Lung (tissue), 12 donors: ENCODE data around the gene ZNF180. TPM values are rescaled to one million over a fixed set of nuclear protein-coding genes. Genes with fewer than 3 reads are reported as not detected.

Experiments
- ATAC-seq: fragments of 200-7000 bp; cut with Tn5 transposase; one replicate; pipeline ENCODE4 v1.9.1; 2020; ENCODE audit warnings: moderate number of reproducible peaks; ENCODE audit not compliant: insufficient read depth, low FRiP score
- DNase-seq, 3 donors: peaks; one replicate each; pipeline ENCODE4 v3.0.0-alpha.2; 2013 to 2017
- H3K27ac ChIP-seq, 2 donors: one replicate each; pipeline ENCODE4 v1.5.1; 2013; ENCODE audit warnings: mild to moderate bottlenecking in 2 of 2, moderate library complexity in 2 of 2, control low read depth in 1 of 2, inconsistent platforms in 1 of 2, low read depth in 1 of 2, low read length in 1 of 2
- H3K27me3 ChIP-seq, 3 donors: one replicate each; pipeline ENCODE4 v1.5.1; 2013; ENCODE audit warnings: low read length in 2 of 3; ENCODE audit not compliant: control insufficient read depth in 3 of 3, insufficient read depth in 3 of 3
- H3K36me3 ChIP-seq, 4 donors: one replicate each; pipeline ENCODE4 v1.5.1; 2013; ENCODE audit warnings: low read length in 4 of 4, mild to moderate bottlenecking in 1 of 4, moderate library complexity in 1 of 4; ENCODE audit not compliant: control insufficient read depth in 4 of 4, insufficient read depth in 4 of 4
- H3K4me1 ChIP-seq, 5 donors: one replicate each; pipeline ENCODE4 v1.5.1; 2013; ENCODE audit warnings: low read length in 5 of 5, mild to moderate bottlenecking in 2 of 5, moderate library complexity in 1 of 5; ENCODE audit not compliant: control insufficient read depth in 5 of 5, insufficient read depth in 5 of 5
- H3K4me3 ChIP-seq: one replicate; pipeline ENCODE4 v1.5.1; 2013; ENCODE audit warnings: mild to moderate bottlenecking, control low read depth, moderate library complexity
- H3K9ac ChIP-seq, 2 donors: one replicate each; pipeline ENCODE4 v1.5.1; 2013; ENCODE audit warnings: low read length in 2 of 2, control low read depth in 1 of 2; ENCODE audit not compliant: insufficient read depth in 1 of 2
- H3K9me3 ChIP-seq, 4 donors: one replicate each; pipeline ENCODE4 v1.5.1; 2013; ENCODE audit warnings: low read length in 3 of 4, mild to moderate bottlenecking in 1 of 4, moderate library complexity in 1 of 4; ENCODE audit not compliant: control insufficient read depth in 4 of 4, insufficient read depth in 3 of 4
- WGBS, 2 donors: extraction: QIAGEN DNeasy Blood & Tissue Kit; methylation state at CpG; one replicate each; pipeline ENCODE4 v1.1.7; 2013; 5-methylcytosine and 5-hydroxymethylcytosine counted together
- polyA plus RNA-seq, 2 donors: library from polyadenylated mRNA; stranded (reverse); fragments of 200-250 nt; gene quantifications; one replicate each; pipeline ENCODE4 v1.2.1, GENCODE V29; 2013
- total RNA-seq, 2 donors: library from RNA; depleted of rRNA in 1 of 2; stranded (reverse); fragments of >200 nt in 1 of 2; gene quantifications; one replicate each; pipeline ENCODE4 v1.2.1, GENCODE V29; 2014 to 2021
- TF ChIP-seq, protein P1 (sequence below): IDR thresholded peaks from 2 replicates; pipeline ENCODE4 v1.5.1; 2012; ENCODE audit warnings: mild to moderate bottlenecking; ENCODE audit errors: control extremely low read depth, extremely low read depth
- donor health status: control.
- donor health status: control.
- donor health status: Bipolar disorder and iron deficiency.
- donor health status: healthy.
- donor health status: DM: yes; HTN: yes; CAD: no.

Gene ZNF180
- total and polyA plus RNA-seq, 4 donors, result 3.0 to 12.7 (median 6.9) TPM

DNA sequence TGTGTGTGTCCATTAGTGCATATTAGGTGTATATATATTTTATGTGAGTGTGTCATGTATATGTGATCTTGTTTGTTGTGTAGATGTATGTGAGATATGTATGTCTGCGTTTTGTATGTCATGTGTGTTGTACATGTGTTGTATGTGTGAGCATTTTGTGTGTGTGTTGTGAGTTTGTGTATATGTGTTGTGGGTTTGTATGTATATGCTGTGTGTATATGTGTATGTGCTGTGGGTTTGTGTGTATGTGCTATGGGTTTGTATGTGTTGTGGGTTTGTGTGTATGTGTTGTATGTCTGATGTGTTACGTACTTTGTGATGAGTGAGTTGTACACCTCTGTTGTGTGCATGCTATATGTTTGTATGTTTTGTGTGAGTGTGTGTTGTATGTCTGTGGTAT, 21.0 kb upstream of the ZNF180 start:
- 91% methylated on average over 2 of the region's 2 CpGs for WGBS, 2 donors

DNA sequence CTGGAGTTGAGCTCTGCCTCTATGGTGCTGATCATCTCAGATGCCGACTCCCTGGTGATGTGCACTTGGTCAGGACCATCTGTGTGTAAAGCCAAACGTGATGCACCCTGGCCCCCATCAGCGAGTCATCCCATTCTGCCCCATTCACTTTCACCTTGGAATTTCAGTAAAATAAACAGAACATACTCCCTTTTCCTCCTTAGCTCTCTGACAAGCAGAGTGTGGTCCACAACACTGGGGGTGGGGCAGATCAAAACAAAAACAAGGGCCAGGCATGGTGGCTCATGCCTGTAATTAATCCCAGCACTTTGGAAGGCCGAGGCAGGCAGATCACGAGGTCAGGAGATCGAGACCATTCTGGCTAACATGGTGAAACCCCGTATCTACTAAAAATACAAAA, 16.8 kb upstream of the ZNF180 start:
- TF ChIP-seq, protein P1, sequence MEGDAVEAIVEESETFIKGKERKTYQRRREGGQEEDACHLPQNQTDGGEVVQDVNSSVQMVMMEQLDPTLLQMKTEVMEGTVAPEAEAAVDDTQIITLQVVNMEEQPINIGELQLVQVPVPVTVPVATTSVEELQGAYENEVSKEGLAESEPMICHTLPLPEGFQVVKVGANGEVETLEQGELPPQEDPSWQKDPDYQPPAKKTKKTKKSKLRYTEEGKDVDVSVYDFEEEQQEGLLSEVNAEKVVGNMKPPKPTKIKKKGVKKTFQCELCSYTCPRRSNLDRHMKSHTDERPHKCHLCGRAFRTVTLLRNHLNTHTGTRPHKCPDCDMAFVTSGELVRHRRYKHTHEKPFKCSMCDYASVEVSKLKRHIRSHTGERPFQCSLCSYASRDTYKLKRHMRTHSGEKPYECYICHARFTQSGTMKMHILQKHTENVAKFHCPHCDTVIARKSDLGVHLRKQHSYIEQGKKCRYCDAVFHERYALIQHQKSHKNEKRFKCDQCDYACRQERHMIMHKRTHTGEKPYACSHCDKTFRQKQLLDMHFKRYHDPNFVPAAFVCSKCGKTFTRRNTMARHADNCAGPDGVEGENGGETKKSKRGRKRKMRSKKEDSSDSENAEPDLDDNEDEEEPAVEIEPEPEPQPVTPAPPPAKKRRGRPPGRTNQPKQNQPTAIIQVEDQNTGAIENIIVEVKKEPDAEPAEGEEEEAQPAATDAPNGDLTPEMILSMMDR, result no peak
- Histone ChIP-seq H3K36me3 (no peaks in the 10 kb centered on the region), H3K9me3 (peaks cover 0 to 22% (median 0%) of the 10 kb centered on the region in 4 donors), H3K9ac (no peak overlapping the region), H3K27me3 (peaks cover 0 to 3% (median 3%) of the 10 kb centered on the region in 3 donors), H3K4me1 (no peaks in the 10 kb centered on the region), H3K27ac (no peak overlapping the region), H3K4me3 (no peak overlapping the region)
- no peak for ATAC-seq
- 73 to 83% methylated on average over 7 of the region's 7 CpGs for WGBS, 2 donors
- DNase-seq, result no peak

More for the DNA sequence above, 21.0 kb upstream of the ZNF180 start:
- Histone ChIP-seq H3K36me3 (no peaks in the 10 kb centered on the region), H3K9me3 (peaks cover 0 to 34% (median 0%) of the 10 kb centered on the region in 4 donors), H3K27ac (no peak overlapping the region), H3K4me1 (no peaks in the 10 kb centered on the region), H3K9ac (no peak overlapping the region), H3K4me3 (no peak overlapping the region), H3K27me3 (peaks cover 0 to 3% (median 3%) of the 10 kb centered on the region in 3 donors)
- ATAC-seq (no peak), DNase-seq (no peak)
- TF ChIP-seq, protein P1, result no peak

DNA sequence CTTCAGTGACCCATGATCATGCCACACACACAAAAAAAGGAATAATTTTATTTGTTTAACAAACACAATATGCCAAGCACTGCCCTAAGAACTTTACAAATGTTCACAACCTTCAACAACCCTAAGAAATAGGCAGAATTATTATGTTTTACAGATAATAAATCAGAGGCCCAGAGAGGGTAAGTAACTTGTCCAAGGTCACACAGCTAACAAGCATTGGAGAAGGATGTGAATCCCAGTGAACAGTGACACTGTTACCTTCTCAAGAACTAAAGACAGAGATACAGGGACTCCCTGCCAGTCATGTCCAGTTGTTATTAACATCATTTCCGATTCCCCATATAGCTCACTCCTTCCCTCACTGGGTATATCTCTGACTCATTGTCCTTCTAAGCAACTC, 15.6 kb upstream of the ZNF180 start:
- Histone ChIP-seq H3K27ac (no peak overlapping the region), H3K27me3 (no peaks in the 10 kb centered on the region), H3K4me3 (no peak overlapping the region), H3K9ac (no peak overlapping the region), H3K4me1 (peaks cover 0 to 2% (median 0%) of the 10 kb centered on the region in 5 donors), H3K9me3 (peaks cover 0 to 26% (median 0%) of the 10 kb centered on the region in 4 donors), H3K36me3 (no peaks in the 10 kb centered on the region)
- DNase-seq (no peak), ATAC-seq (no peak)
- TF ChIP-seq, protein P1, result no peak
- WGBS, 2 donors, result 89 to 90% methylated on average over 1 of the region's 1 CpG

DNA sequence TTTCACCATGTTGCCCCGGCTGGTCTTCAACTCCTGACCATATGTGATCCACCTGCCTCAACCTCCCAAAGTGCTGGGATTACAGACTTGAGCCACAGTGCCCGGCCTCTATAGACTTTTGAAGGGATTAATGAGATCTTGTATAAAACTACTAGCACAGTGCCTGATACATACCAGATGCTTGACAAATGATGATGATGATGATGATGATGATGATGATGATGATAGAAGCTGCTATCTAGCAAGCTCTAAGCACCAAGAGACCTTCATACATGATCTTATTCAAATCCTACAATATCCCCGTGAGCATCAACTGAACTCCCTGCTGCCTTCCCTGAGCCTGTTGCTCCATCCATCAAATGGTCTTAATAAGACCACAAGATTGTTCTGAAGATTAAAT, 14.7 kb upstream of the ZNF180 start:
- 84 to 92% methylated on average over 3 of the region's 3 CpGs for WGBS, 2 donors
- Histone ChIP-seq H3K9ac (no peak overlapping the region), H3K27me3 (no peaks in the 10 kb centered on the region), H3K4me3 (no peak overlapping the region), H3K9me3 (peaks cover 0 to 22% (median 0%) of the 10 kb centered on the region in 4 donors), H3K36me3 (no peaks in the 10 kb centered on the region), H3K4me1 (peaks cover 0 to 2% (median 0%) of the 10 kb centered on the region in 5 donors), H3K27ac (no peak overlapping the region)
- TF ChIP-seq, protein P1, result no peak
- no peak for DNase-seq
- no peak for ATAC-seq
